Pons (tissue), 1 donor: ENCODE results near the gene XPO4.
A peak's percentile ranks its signal among the peaks of the same experiment; 100 is the strongest.
"Not testable (repeated sequence)": the region's sequence is repeated elsewhere in the genome, so short reads cannot be mapped to it uniquely, and the experiment has no call there.

Source experiments
- DNase-seq: peaks from one replicate; pipeline ENCODE4 v3.0.0-alpha.2; 2016; ENCODE audit warnings: low spot score

Gene XPO4

GRCh38 chr13:20890540-20890939, 12.0 kb downstream of the XPO4 start:
- DNase-seq = not testable (repeated sequence)

DNA sequence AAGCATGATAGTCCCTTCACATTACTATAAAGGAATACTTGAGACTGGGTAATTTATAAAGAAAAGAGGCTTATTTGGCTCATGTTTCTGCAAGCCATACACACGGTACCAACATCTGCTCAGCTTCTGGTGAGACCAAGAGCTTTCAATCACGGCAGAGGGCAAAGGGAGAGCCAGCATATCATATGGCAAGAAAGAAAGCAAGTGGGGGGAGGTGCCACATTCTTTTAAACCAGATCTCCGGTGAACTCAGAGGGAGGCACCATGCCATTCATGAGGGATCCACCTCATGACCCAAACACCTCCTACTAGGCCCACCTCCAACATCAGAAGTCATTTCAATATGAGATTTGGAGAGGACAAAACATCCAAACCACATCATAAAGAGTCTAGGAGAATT, 20.3 kb downstream of the XPO4 start:
- DNase-seq = no peak

DNA sequence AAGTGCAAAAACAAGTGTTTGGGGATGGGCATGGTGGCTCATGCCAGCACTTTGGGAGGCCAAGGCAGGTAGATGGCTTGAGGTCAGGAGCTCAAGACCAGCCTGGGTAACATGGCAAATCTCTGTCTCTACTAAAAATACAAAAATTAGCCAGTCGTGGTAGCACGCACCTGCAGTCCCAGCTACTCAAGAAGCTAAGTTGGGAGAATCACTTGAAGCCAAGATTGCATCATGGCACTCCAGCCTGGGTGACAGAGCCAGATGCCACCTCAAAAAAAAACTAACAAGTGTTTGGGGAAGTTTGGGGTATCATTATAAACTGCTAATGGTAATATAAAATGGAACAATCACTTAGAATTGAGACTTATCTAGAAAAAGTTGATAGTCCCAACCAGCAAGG, 24.6 kb downstream of the XPO4 start:
- no peak for DNase-seq

DNA sequence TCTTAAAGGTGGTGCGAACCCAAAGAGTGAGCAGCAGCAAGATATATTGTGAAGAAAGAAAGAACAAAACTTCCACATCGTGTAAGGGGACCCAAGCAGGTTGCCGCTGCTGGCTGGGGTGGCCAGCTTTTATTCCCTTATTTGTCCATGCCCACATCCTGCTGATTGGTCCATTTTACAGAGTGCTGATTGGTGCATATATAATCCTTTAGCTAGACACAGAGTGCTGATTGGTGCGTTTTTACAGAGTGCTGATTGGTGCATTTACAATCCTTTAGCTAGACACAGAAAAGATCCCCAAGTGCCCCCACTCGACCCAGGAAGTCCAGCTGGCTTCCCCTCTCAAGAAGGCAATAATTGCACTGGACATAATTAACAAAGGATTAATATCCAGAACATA, 25.7 kb downstream of the XPO4 start:
- not testable (repeated sequence) for DNase-seq

DNA sequence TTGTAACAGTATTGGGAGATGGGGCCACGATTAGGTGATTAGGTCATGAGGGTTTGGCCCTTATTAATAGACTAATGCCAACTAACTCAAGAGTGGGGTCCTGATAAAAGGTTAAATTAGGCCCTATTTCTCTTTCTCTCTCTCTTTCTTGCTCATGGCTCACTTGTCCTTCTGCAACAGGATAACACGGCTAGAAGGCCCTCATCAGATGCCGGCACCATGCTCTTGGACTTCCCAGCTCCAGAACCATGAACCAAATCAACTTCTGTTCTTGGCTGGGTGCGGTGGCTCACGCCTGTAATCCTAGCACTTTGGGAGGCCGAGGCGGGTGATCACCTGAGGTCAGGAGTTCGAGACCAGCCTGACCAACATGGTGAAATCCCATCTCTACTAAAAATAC, 28.1 kb downstream of the XPO4 start:
- not testable (repeated sequence) for DNase-seq

- DNase-seq = no peak
These were observed 29.2 kb downstream of the XPO4 start for GRCh38 chr13:20873348-20873747.

DNA sequence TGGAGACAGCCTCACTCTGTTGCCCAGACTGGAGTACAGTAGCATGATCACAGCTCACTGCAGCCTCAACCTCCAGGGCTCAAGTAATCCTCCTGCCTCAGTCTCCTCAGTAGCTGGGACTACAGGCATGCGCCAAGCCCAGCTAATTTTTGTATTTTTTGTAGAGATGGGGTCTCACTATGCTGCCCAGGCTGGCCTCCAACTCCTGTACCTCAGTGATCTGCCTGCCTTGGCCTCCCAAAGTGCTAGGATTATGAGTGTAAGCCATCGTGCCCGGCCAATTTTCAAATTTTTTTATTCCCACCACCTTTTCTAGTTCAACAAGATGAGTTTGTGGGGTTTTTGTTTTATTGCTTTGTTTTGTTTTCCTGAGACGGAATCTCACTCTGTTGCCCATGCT, 31.7 kb downstream of the XPO4 start:
- DNase-seq = no peak

DNA sequence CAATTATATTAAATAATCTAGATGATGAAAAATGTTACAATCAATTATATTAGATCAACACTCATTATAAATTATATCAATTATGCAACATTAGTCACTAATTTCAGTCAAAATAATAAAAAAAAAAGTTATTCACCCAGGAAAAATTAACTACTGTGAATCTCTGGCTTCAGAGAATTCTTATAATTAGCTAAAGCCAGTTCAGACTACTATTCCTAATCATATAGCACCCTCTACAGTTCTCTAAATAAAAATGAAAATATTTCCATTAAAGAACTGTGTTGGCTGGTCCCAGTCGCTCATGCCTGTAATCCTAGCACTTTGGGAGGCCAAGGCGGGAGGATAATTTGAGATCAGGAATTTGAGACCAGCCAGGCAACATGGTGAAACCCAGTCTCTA, 33.0 kb downstream of the XPO4 start:
- DNase-seq = peak; percentile 15

- no peak for DNase-seq
These were observed 35.1 kb downstream of the XPO4 start for GRCh38 chr13:20867408-20867807.

DNA sequence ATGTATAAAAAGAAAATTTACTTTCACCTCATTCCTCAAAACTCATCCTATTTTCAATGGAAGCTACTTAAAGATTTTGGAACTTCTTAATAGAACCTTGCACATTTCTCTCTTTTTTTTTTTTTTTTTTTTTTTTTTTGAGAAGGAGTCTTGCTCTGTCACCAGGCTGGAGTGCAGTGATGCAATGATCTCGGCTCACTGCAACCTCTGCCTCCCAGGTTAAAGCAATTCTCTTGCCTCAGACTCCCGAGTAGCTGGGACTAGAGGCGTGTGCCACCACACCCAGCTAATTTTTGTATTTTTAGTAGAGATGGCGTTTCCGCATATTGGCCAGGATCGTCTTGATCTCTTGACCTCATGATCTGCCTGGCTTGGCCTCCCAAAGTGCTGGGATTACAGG, 40.9 kb downstream of the XPO4 start:
- DNase-seq = not testable (repeated sequence)

DNA sequence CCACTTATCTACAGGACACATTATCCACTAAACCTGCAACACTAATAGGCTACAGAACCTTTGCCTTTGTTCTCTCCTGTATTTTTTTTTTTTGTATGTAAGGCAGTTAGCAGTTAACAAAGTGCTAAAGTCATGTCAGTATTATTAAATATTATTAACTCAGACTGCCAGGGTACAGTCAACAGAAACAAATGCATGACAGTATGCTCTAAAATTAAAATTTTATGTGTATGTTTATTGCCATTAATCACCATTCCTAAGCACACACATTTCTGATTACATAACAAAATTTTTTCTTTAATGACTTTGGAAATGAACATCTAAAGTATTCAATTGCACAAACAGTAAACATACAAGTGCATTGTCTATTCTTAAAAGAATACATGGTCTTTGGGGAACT, 41.7 kb downstream of the XPO4 start:
- no peak for DNase-seq

DNA sequence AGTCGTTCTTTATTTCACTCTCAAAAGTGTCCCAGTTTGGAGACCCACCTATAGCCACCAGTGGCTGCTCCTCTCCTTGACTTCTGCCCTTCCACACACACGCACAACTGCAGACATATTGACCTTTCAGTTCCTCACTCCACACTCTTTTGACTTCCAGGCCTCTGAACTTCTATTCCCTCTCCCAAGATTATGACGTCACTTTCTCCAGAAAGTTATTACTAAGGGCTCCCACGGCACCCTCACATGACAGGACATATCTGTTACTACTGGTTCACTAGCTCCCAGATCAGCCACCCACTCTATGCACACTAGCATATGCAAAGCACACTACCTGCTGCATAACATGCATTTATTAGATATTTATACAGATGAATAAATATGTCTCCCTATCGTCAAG, 45.9 kb downstream of the XPO4 start:
- DNase-seq = no peak

GRCh38 chr13:20851844-20852402, 50.6 kb downstream of the XPO4 start:
- no peak for DNase-seq

DNA sequence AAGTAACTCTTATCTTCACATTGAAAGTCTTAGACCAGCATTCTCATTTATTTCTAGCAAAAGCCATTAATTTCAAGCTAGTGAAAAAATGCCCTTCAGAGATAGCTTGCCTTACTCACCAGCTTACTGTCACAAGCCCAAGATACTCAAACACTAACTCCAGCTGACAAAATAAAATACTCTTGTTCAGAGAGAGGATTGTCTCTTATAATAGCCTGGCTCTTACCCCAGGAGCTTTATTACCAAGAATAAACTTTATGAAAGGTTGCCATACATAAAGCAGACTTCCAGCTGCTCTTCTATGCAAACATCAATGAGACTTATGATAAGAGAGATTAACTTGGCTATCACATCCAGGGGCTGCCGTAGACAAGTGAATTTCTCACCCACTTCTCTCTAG, 53.6 kb downstream of the XPO4 start:
- no peak for DNase-seq

DNA sequence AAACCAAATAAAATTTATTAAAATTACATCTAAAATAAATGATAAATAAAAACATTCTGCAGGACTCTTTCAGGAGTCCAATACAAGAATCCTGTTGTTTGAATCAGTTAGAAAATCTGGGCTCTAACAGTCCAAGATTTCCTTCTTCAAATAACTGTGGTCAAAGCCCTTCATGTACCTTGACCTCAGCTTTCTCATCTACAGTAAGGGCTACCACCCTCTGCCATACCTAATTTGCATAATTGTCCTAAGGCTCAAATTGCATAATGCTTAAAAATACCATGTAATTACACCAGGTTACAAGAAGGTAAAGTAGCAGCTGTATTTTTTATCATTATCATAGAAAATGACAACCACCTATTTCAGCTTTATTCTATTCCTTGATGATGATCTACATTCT, 54.3 kb downstream of the XPO4 start:
- DNase-seq = no peak

DNA sequence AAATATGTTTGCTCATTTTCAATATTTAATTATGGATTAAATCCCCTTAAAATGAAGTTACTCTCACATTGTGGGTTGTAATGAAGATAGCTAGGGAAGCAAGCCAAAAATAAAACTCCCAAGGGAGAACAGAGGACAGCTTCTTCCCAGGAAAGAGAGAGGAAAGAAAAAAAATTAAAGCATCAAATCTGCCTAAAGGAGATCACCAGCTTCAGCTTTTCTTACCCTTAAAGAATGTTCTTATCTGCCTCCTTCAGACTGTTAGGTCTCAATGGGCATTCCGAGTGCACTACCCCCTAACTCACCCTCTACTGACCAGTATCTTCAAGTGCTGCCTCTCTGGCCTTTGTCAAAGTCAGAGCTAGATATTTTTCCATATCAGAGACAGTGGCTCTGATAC, 55.2 kb downstream of the XPO4 start:
- no peak for DNase-seq

- peak; percentile 28 for DNase-seq
These were observed 59.4 kb downstream of the XPO4 start for GRCh38 chr13:20843166-20843565.

DNA sequence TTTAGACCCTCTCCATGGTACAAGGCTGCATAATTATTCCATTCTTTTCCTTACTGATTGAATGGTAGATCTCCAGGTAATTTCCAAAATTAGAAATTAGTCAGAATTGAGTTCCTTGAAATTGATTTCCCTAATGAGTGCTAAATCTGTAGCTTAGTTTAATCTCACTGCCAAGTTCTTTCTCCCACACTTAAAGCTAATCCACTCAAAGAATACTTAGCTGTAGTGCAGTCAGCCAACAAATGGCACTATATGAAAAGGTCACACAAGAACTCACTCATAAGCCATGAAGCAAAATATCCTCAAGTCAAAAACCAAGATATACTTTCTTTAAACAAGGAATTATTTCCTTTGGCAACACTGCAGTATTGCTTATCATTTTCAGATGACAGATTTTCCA, 62.0 kb downstream of the XPO4 start:
- DNase-seq = no peak

DNA sequence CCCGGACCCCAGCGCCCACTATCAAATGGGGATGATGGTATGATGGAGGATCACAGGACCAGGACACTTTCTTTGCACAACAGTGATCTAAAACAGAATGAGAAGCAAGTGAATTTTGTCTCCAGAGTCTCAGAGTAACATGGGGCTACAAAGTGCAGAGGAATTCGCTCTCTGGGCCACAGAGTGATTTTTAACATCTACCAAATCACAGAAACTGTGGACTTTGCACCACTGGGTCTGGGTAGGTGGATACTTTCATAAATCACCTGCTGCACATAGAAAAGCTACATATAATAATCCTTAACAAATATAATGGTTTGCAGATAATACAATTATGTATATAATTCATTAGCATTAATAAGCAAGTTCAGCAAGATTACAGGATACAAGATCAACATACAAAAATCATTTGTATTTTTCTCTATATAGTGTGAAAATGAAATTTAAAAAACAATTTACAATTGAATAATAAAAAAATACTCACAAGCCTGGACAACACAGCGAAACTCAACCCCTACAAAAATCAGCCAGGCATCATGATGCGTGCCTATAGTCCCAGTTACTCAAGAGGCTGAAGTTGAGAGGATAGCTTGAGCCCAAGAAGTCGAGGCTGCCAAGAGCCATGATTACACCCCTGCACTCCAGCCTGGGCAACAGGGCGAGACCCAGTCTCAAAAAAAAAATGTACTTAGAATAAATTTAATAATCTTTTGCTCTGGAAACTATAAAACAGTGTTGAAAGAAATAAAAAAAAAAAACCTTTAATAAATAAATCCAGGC, 68.5 kb downstream of the XPO4 start:
- DNase-seq = no peak

DNA sequence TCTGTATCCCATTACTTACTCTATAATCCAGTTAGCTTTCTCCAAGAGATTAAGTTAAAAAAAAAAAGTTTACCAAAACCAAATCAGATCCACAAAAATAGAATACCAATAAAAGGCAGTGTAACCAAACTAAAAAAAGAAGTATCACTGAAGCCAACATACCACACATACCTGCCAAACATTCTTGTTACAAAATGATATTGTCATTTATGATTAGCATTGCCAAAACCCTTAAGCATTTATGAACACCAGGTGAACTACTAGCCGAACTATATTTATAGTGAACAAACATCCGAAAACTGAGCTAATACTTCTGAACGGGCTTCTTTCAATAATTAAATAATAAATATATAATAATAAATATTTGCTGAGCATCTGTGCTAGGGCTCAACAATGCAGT, 69.7 kb downstream of the XPO4 start:
- no peak for DNase-seq

GRCh38 chr13:20831933-20832332, 70.6 kb downstream of the XPO4 start:
- no peak for DNase-seq

- no peak for DNase-seq
These were observed 71.3 kb downstream of the XPO4 start for GRCh38 chr13:20831254-20831653.

- peak; percentile 83 for DNase-seq
These were observed 73.8 kb downstream of the XPO4 start for GRCh38 chr13:20828539-20829364.
